Activated CD8-positive, alpha-beta T cell treated with anti-CD3 and anti-CD28 coated beads for 36 hours (primary cell): ENCODE measurements around the gene SLC38A11. TPM values are rescaled to one million over a fixed set of nuclear protein-coding genes. Genes with fewer than 3 reads are reported as not detected.

Source experiments
- ATAC-seq: fragments of 200-7000 bp; cut with Tn5 transposase; one replicate; pipeline ENCODE4 v1.10.0; 2021; ENCODE audit warnings: mild to moderate bottlenecking, moderate library complexity
- CTCF ChIA-PET: fragments of 350-600 bp; sonication (Branson Sonifier 250); formaldehyde crosslinking; loops from one replicate; lab custom pipeline; 2021; ENCODE audit warnings: antibody characterized with exemption; lab: Charles Lee
- POLR2A ChIA-PET: fragments of 350-600 bp; sonication (Branson Sonifier 250); formaldehyde crosslinking; loops from one replicate; lab custom pipeline; 2021; ENCODE audit warnings: antibody characterized with exemption; lab: Charles Lee
- DNase-seq: peaks from one replicate; pipeline ENCODE4 v3.0.0-alpha.2; 2020
- H3K27ac Mint-ChIP-seq: one replicate; pipeline ENCODE4 v1.8.0; 2021; ENCODE audit warnings: mild to moderate bottlenecking, mixed read lengths
- H3K27me3 Mint-ChIP-seq: one replicate; pipeline ENCODE4 v1.8.0; 2021; ENCODE audit warnings: mixed read lengths
- H3K36me3 Mint-ChIP-seq: one replicate; pipeline ENCODE4 v1.8.0; 2021; ENCODE audit warnings: low read depth, mixed read lengths
- H3K4me1 Mint-ChIP-seq: one replicate; pipeline ENCODE4 v1.8.0; 2021; ENCODE audit warnings: low read depth, mixed read lengths
- H3K4me3 Mint-ChIP-seq: one replicate; pipeline ENCODE4 v1.8.0; 2021; ENCODE audit warnings: mild to moderate bottlenecking, moderate library complexity, mixed read lengths
- H3K9me3 Mint-ChIP-seq: one replicate; pipeline ENCODE4 v1.8.0; 2021; ENCODE audit warnings: mixed read lengths
- CTCF ChIP-seq: fragments of 200-600 bp; IDR thresholded peaks from one replicate; pipeline ENCODE4 v1.8.0; 2022; ENCODE audit warnings: antibody characterized with exemption, mild to moderate bottlenecking
- intact Hi-C: fragments of 100-400 bp; cut with micrococcal nuclease; formaldehyde crosslinking; loops from one replicate; pipeline ENCODE4 v1.10.0; 2022
- total RNA-seq, 2 experiments: library from RNA; stranded (reverse); gene quantifications; one replicate each; pipeline ENCODE4 v1.2.3, GENCODE V29; 2021

SLC38A11 gene
- total RNA-seq, 2 experiments from 2014 or later: not detected

GRCh38 chr2:164903204-164903603, 52.1 kb downstream of the SLC38A11 start:
- no peak for DNase-seq
- intact Hi-C loops: no loop called here
- Mint-ChIP-seq H3K9me3 (no peaks in the 10 kb centered on the region), H3K27me3 (no peaks in the 10 kb centered on the region), H3K27ac (no peak overlapping the region), H3K4me1 (no peaks in the 10 kb centered on the region), H3K36me3 (no peaks in the 10 kb centered on the region), H3K4me3 (no peak overlapping the region)
- ChIA-PET CTCF (no interaction called here), POLR2A (no interaction called here)
- no peak for ATAC-seq
- TF ChIP-seq CTCF: no peak

- H3K27ac Mint-ChIP-seq: no peak overlapping the region
- ChIA-PET POLR2A (no interaction called here), CTCF (no interaction called here)
- no peak overlapping the region for H3K4me3 Mint-ChIP-seq
- no peaks in the 10 kb centered on the region for H3K36me3 Mint-ChIP-seq
- H3K9me3 Mint-ChIP-seq: no peaks in the 10 kb centered on the region
- DNase-seq: no peak
- intact Hi-C loops: no loop called here
- H3K4me1 Mint-ChIP-seq: peaks cover 6% of the 10 kb centered on the region
- ATAC-seq: no peak
- no peaks in the 10 kb centered on the region for H3K27me3 Mint-ChIP-seq
- TF ChIP-seq CTCF: no peak
These were observed 56.2 kb downstream of the SLC38A11 start for GRCh38 chr2:164899121-164899520.

- H3K4me1 Mint-ChIP-seq: peaks cover 6% of the 10 kb centered on the region
- no peak overlapping the region for H3K4me3 Mint-ChIP-seq
- no peaks in the 10 kb centered on the region for H3K9me3 Mint-ChIP-seq
- no peak overlapping the region for H3K27ac Mint-ChIP-seq
- no peak for TF ChIP-seq CTCF
- intact Hi-C loops: no loop called here
- ATAC-seq (no peak), DNase-seq (no peak)
- CTCF ChIA-PET: no interaction called here
- H3K27me3 Mint-ChIP-seq: no peaks in the 10 kb centered on the region
- POLR2A ChIA-PET: no interaction called here
- H3K36me3 Mint-ChIP-seq: no peaks in the 10 kb centered on the region
These were observed 56.9 kb downstream of the SLC38A11 start for GRCh38 chr2:164898475-164898874.

- CTCF ChIA-PET: no interaction called here
- Mint-ChIP-seq H3K36me3 (no peaks in the 10 kb centered on the region), H3K4me1 (peaks cover 6% of the 10 kb centered on the region), H3K27ac (no peak overlapping the region), H3K9me3 (no peaks in the 10 kb centered on the region), H3K27me3 (no peaks in the 10 kb centered on the region), H3K4me3 (no peak overlapping the region)
- DNase-seq: no peak
- ATAC-seq: no peak
- intact Hi-C loops: no loop called here
- TF ChIP-seq CTCF: no peak
- POLR2A ChIA-PET: no interaction called here
These were observed 57.7 kb downstream of the SLC38A11 start for GRCh38 chr2:164897469-164898260.

- no peak for TF ChIP-seq CTCF
- CTCF ChIA-PET: no interaction called here
These were observed 58.5 kb downstream of the SLC38A11 start for GRCh38 chr2:164896634-164897355.

More at GRCh38 chr2:164896634-164897355, 58.5 kb downstream of the SLC38A11 start:
- Mint-ChIP-seq H3K4me1 (peaks cover 6% of the 10 kb centered on the region), H3K27me3 (no peaks in the 10 kb centered on the region), H3K36me3 (no peaks in the 10 kb centered on the region), H3K9me3 (no peaks in the 10 kb centered on the region), H3K4me3 (no peak overlapping the region), H3K27ac (no peak overlapping the region)
- POLR2A ChIA-PET: no interaction called here
- intact Hi-C loops: no loop called here
- DNase-seq: peak; percentile 31
- ATAC-seq: peak; percentile 90
